Stimulated activated CD8-positive, alpha-beta memory T cell treated with anti-CD3 and anti-CD28 coated beads, Interleukin-4, amount 100 ng/mL, for 1 hour (primary cell): ENCODE measurements around the gene PRSS58.

Source experiments
- DNase-seq, 2 donors: peaks; one replicate each; pipeline ENCODE4 v3.0.0-alpha.2; 2020; ENCODE audit warnings: low read depth in 2 of 2, low spot score in 1 of 2

PRSS58 gene

GRCh38 chr7:142228537-142229104, 29.2 kb downstream of the PRSS58 start:
- DNase-seq, result no peak
